GM18499 (cell line): ENCODE results near the gene GALNT9.

Experiments used
- ATAC-seq: cut with Tn5 transposase; IDR thresholded peaks from one replicate; pipeline ENCODE4 v1.9.1; 2021; ENCODE audit warnings: moderate number of reproducible peaks; ENCODE audit not compliant: insufficient read depth, unreplicated experiment

The GALNT9 gene

DNA sequence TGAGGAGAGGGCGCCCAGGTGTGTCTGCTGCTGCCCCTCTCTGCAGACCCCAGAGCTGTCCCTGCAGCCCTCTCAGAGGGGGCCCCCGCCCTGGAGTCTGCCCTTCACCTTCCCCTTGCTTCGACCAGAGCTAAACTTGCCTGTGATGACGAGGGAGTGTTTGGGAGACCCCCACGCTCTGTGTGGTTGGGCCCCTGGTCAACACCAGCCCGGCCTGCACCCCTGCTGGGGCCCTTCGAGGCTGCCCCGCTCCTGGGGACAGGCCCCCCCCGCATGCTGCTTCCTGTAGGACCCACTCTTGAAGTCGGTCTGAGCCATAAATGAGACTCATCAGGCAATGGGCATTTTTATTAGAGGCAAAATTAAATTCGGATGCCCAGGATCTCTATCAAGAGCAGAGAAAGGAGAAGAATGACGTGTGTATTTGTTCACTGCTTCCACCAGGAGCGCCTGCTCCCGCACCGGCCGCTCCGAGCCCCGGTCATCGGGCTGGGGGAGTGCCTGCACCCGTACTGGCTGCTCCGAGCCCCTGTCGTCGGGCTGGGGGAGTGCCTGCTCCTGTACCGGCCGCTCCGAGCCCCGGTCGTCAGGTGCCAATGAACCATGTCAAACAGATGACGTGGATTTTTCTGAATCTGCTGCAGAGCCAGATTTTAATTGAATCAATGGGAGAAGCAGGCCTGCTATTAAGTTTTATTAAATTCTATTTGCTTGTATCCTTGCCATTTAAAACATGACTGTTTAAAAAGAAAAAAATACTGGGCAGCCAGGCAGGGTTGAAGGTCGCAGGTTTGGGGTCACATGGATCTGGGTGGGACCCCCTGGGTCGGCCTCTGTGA lies 137.5 kb downstream of the GALNT9 start:
- ATAC-seq = no peak

DNA sequence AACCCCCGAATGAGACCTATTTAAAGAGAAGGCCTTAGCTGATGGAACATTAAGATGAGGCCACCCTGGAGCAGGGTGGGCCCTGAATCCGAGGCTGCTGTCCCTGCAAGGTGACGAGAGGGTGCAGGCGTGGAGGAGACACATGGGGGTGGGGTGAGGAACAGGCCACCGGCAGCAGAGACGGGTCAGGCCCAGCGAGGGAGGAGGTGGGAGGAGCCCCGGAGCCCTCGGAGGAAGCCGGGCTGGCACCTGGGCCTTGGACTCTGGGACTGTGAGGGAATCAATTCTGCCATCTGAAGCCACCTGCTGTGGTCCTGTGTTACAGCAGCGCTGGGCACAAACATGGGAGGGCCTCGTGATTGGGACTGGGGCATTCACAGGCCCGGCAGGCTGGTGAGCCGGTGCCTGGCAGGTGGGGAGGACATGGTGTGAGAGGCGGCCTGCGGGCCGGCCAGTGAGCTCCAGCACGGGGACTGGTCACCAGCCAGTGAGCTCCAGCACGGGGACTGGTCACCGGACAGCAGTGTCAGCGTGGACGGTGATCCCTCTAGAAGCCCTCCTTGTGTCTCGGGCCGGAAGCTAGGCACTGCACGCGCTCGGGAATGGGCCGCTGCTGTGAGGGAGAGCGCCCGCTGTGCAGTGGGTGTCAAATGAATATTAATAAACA lies 138.4 kb downstream of the GALNT9 start:
- ATAC-seq = no peak

DNA sequence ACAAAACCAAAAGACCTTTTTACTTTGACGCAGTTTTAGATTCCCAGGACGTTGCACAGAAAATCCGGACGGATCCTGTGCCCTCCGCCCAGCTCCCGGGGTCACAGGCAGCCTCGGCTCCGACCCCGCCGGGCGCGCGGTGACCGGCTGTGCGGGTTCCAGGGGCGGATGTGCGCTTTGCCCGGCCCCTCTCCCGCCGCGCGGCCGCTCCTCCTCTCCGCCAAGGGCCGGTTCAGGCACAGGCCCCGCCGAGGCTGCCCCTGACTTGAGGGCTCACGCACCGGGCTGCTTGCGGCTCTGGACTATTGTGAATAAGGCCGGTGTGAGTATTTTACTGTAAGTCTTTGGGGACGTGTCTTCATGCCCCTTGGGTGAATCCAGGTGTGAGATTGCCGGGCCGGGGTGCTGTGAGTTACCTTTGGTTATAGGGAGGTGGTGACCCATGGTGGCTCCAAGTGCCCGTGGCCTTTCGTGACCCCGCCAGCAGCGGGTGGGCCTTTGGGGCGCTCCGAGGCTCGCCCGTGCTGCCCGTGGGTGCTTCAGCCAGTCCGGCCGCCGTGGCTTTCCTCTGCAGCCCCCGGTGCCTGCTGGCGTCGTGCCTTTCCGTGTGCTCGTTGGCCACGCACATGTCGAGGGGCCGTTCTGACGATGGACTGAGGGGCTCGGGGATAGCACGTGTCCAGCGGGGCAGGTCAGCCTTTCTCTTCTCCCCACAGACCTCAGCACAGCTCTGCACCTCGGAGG lies 139.2 kb downstream of the GALNT9 start:
- ATAC-seq = no peak

DNA sequence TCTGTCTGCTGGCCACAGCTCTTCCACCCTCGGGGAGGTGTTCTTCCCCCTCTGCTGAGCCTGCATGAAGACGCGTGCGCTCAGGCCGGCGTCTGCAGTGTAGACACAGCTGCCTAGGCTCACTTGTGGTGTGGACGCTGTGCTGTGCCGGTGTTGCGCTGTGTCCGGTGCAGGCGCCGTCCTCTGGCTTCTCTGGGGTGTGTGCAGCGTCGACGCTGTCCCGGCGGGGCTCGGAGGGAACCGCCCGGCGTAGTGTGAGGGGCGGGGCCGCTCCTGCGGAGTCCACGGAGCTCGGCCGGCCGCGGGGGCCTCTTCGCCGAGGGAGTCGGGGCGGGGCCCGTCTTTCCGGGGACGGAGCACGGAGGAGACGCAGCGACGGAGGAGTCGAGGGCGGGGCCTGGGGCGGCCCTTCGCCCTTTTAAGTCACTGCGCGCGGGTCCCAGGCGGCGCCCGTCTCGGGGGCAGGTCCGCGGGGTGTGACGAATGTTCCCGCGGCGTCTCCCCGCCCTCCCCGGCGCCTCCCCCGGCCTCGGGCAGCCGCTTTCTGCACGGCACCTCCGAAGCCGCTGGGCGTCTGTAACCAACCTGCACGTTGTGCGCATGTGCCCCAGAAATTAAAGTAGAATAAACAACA lies 139.9 kb downstream of the GALNT9 start:
- ATAC-seq = no peak

DNA sequence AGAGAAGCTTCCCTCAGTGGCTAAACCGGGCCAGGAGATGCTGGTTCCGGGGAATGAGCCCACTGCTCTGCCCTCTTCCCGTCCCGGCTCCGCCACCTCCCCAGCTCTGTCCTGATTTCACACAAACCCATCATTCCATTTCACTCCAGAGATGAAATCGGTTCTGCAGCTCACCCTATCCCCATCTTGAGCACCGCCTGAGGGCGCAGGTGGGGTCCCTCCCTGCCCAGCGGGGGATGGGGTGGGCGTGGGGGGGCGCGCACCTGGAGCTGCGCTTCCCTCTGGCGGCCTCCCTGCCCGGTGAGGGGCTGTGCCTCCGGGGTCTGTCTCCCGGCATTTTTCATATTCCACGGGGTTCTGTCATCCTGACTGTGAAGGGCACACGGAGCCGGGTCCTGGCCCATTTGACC lies 140.5 kb downstream of the GALNT9 start:
- no peak for ATAC-seq

DNA sequence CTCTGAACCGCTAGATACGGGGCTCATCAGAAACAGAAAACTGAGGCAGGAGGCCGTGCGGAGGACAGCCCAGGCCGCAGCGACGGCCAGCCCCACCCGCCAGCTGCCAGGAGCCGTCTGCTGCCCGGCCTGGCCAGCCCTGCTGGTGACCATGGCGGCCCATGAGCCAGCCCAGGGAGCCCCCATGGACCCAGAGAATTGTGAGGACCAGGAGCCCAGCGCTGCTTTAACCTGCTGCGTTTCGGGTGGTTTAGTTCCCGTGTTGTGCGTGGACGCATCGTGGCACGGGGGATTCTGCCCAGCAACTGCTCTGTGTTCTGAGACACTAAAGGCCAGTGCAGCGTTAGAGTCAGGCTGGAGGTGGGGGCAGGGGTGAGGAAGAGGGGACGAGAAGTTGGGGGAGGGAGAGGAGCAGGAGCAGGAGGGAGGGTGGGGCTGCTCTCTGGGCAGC lies 140.9 kb downstream of the GALNT9 start:
- ATAC-seq = no peak

DNA sequence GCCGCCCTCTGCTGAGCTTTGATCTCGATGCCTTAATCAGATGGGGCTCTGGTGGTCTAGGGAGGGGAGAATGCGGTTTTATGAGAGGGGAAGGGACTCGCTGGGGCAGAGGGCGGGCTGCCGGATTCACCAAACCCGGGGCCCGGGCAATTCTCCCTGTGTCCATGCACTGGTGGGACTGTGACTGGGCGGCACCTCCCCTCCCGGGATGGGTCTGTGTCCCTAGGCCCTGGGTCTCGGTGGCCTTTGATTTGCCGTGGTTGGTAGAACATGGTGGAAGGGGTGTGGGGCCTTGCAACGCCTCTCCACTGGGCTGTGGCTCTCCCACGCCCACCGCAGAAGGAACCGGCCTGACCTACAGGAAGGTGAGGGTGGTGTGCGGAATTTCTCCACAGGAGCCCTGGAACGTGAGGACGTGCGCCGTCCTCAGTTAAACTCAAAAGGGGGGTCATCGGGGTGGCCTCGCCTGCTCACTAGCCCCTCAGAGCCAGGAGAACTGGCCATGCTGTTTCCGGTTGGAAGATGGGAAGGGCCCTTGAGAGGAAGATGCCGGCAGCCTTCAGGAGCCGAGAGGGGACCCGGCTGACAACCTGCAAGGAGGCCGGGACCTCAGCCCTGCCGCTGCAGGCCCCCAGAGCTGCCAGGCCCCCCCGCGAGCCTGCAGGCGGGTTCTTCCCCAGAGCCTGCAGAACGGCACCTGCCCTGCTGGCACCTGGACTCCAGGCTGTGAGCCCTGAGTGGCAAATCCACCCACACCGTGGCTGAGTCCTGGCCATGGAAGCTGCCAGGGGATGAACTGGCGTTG lies 141.5 kb downstream of the GALNT9 start:
- no peak for ATAC-seq

DNA sequence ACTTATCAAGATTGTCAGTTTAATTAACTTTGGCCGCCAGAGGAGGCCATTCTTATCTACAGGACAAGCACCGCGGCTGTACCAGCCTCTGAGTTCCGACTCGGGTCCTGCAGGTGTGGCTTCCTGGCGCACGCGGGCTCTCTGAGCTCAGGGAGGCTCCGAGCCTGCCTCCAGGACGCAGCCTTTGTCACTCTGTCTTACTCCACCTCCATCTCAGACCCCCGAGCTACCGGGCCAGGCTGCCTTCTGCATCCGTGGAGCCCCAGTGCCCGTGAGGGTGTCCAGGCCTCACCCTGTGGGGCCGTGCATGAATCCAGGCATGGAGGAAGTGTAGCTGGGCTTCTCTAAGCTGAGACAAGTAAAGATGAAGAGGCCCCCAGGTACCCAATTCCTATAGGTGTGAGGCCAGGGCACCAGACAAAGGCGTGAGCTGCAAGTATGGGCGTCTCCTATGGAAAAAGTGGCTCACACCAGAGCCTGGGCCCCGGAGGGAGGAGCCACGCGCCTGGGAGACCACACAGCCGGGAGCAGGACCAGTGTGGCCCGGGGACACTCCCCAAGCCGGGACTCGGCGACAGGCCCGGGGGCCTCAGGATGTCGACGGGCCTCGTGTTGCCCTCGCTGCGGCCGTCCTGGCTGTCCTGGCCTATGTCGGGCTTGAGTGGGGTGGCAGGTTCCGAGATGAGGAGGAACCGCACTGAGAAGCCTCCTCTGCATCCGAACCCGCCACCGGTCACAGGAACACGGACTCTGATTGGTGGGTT lies 142.3 kb downstream of the GALNT9 start:
- no peak for ATAC-seq

DNA sequence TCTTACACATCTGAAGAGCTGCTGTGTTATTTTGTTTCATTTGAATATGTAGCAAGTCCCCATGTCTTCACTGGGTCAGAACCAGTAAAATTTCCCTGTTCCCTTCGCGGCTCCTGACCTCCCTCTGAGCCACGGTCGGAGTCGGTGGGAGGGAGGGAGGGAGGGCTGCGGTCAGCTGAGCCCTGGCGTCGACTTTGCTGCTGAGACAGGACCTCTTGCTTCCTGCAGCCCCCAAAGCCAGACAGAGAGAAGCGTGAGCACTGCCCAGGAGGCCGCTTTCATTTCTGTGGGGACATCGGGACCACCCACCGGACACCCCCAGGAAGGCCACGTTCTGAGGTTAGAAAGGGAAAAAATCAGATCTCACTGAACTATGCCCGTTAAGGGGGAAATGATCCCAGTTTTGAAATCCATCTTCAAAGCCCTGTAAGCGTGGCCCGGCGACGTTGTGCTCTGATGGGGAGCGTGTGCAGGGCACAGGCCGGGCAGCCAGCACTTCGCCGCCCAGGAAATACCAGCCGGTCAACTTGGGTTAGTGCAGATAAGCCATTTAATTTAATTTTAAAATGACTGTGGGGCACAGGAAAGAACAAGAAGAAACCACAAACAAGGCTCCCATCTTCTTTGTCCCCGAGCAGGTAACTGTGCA lies 143.1 kb downstream of the GALNT9 start:
- ATAC-seq = no peak

DNA sequence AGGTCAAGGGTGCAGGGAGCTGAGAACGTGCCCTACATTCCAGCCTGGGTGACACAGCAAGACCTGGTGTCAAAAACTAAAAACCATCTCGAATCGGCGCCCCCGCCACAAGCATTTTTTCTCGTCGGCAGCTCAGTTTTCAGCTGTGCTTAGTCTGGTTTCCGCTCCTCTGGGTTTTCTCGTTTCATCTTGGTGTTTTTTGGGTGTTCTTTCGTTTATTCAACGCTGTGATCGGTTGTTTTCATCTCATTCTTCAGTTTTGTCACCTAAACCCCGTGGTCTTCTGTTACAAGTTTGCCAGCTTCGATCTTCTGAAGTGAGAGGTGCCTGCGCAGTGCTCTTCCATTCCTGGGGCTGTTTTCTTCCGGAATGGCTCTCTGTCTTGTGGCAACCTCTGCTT lies 143.7 kb downstream of the GALNT9 start:
- ATAC-seq = no peak

DNA sequence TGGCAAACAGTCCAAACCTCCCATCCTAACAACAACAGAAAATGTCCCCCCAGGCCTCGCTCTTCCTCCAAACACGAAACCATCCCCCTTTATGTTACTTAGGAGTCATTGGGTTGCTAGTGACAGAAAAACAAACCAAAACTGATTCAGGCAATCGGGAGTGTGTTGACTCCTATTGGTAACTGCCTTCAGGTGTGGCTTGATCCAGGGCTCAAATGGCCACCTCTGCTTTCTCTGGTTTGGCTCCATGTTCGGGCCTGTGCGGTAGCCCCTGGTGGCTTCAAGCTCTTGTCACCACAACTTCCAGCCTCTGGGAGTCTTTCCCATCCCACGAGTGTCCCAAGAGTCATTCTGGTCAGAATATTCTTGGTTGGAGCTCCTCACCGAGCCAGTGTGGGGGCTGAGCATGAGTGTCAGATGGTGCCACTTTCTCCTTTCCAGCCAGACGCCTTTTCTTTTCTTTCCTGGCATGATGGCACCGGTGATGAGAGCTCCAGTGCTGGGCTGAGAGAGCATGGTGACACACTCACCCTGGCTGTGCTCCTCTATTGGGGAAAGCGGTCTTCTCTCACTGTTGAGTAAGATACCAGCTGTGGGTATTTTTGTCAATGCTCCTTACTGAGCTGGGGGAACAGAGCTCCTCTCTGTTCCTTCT lies 146.6 kb downstream of the GALNT9 start:
- no peak for ATAC-seq

DNA sequence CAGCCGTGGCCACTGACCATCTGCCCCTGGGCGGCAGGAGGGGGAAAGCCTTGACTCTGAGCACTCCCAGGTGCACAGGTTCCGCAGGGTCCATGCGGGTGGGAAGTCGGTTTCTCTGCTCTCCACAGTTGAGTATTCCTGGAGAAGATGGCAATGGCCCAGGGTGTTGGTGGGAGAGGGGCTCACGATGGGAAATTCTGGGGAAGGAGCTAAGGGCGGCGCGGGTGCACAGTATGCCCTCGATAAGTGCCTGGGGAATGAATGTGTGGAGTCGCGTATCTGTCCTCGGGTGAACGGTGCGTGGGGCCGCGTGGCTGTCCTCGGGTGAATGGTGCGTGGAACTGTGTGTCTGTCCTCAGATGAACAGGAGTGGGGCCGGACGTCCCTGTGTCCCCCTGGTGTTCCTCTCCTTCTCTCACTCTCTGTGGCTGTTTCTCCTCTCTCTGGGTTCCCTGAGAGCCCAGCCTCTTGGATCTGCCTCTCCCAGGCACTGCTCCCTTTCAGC lies 147.1 kb downstream of the GALNT9 start:
- no peak for ATAC-seq

DNA sequence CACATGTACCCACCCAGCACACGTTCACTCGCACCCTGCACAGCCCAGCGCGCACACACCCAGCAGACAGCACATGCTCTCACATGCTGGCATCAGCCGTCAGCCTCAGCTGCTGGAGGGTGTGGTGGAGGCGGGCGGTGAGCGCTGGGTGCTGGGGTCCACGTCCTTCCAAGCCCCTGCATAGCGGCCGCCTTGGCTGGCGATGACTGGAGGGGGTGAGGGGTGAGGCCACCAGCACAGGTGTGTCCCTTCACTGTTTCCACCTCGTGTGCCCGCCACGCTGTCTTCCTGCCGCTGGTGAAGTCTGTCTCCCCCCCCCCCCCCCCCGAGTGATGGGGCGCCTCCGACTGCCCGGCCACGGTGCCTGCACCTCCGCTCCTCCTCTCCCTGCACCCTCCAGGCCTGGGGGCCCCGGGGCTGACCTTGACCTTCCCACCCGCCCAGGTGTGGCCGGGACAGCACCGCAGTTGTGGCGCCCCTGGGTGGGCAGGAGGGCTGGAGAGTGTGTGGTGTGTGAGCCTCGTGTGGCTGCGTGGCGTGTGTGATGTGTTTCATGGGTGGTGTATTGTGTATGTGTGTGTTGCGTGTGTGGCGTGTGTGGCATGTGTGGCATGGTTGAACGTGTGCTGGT lies 147.7 kb downstream of the GALNT9 start:
- no peak for ATAC-seq

DNA sequence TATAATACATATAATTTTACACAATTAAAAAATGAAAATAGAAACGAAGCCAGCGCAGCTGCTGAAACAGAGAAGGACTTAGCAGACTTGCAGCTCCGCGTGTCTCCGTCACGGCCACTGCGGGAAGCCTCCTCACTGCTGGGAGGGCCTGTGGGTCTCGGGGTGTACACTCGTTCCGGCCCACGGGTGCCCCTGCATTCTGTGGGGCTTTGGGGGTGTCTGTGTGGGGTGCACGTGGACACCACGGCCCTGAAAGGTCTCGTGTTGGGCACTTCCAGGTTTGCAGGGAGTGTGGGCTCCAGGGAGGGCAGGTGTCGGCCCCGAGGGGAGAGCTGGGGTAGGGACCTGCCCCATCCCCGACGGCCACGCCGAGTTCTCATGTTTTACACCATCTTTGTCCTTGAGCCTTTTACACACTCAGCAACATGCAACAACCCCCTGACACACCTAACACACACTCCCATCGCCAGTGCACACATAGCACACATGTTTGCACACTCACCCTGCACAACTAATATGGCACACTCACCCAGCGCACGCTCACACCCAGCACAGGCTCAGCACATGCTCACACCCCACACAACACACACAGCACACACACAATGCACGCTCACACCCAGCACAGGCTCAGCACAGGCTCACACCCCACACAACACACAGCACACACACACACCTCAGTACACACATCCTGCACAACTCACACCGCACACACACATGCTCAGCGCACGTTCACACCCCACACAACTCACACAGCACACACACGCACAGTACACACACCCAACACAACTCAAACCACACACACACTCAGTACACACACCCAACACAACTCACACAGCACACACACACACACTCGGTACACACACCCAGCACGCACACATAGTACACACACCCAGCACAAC lies 148.5 kb downstream of the GALNT9 start:
- ATAC-seq = no peak

DNA sequence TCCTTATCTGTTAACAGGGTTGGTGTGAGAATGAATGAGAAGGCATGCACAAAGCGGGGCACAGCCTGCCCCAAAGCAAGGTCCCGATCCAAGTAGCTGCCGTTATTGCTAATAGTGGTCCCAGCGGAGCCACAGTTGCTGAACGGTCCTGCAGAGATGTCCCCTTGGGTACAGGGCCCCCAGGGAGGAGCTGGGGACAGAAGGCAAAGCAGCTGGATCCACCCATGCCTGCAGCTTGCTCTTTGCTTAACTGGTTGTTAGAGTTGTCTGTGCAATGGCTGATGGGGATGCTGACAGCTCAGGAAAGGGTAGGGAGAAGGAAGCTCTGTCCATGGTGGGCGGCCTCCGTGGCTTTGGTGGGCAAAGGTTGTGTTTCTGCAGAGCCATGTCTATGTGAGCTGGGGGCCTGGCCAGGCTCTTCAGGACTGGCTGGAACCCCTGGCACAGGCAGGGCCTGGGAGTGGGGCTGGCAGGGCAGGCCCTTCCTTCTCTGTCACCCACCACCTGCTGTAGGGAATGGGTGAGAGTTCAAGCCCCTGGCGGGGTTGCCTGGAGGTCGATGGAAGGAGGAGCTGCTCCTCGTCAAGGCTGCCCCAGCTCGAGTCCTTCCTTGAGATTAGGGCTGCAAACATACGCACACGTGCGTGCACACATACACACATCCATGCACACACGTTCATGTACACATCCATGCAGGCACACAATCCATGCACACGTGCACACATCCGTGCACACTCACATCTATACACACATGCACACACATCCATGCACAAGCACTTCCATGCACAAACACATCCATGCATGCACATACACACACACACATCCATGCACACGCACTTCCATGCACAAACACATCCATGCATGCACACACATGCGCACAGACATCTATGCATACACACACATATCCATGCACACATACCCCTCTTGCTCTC lies 149.7 kb downstream of the GALNT9 start:
- ATAC-seq = no peak
